ENCODE results near the gene TBL3.

Gene TBL3

GRCh38 chr16:1984347-1985225, 12.7 kb downstream of the TBL3 start:
- no peak for DNase-seq

DNA sequence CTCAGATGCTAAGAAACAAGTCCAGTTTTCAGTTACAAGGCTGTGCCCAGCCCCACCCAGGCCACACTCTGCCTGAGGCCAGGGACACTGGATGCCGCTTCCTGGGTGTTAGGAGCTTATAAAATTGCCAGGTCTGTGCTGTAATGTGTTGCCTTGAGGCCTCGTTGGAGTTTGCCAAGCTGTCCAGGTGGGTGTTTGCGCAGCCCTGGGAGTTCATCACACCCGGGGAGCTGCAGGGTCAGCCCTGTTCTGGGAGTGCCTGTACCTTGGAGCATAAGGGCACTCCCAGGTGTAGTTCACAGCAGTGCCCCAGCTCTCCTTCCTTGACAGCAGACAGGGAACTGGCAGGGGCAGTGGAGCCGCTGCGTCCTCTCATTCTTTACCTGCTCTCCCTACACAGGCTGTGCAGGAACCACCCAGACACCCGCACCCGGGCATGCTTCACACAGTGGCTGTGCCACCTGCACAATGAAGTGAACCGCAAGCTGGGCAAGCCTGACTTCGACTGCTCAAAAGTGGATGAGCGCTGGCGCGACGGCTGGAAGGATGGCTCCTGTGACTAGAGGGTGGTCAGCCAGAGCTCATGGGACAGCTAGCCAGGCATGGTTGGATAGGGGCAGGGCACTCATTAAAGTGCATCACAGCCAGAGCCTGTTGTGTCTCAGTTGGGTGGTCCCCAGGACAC, 13.8 kb downstream of the TBL3 start:
- no peak for DNase-seq

DNA sequence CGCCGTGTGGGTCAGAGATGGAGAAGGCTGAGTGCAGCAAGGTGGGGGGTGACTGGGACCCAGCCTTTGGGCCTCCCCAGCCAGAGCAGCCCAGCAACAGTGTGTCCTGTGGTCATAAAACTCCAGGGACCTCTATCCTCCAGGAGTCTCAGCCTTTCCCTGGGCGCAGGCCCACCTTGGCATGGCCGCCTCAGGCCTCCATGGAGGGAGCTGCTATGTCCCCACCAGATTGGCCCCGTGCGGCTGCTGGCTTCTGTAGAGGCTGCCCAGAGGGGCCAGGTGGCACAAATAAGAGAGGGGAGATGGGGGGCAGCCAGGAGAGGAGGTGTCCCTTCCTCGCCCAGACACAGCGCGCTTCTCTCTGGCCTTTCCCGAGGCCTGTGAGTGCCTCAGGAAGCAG, 15.3 kb downstream of the TBL3 start:
- no peak for DNase-seq

- no peak for DNase-seq
These were observed 17.6 kb downstream of the TBL3 start, which contains the start of gene SYNGR3 for GRCh38 chr16:1989209-1990100. SYNGR3 (plus strand) TSS chr16:1989970; CDS start chr16:1990103, 133 bp downstream.

- DNase-seq = no peak
These were observed 18.2 kb downstream of the TBL3 start for GRCh38 chr16:1990101-1990350.

DNA sequence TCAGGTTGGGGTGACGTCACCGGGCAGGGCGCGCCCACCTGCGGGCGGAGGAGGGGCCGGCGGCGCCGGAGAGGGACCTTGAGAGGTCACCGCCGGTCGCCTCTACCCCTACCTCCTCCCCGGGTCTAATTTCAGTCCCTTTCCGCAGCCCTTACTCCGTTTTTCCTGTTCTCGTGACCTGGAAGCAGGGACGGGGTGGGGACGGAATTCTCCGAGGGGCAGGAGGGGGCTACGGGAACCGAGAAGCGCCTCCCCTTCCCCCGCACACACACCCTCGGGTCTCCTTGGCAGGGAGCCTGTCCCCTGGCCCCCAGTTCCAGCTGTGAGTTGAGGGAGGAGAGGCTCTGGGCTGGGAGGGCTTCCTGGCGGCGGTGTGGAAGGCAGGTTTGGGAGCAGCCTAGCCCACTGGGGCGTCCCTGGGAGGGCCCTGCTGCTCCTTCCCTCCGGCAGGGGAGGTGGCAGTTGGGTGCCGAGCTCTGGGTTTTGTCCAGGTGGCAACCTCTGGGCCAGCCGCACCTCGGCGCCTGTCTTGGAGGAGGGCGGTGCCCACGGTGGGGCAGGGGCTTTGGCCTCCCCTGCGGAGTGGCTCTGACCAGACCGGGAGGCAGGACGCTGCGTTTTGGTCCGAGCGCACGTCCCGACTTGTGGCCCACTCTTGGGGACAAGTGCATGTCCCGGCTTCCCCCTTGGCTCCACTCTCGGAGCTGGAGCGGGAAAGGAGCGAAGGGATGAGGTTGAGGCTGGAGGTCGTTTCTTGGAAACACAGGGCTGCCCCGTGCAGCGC, 18.7 kb downstream of the TBL3 start:
- DNase-seq = no peak

- DNase-seq = peak in 1 of 2 donors; percentile 14
These were observed 19.3 kb downstream of the TBL3 start for GRCh38 chr16:1991135-1991551.

DNA sequence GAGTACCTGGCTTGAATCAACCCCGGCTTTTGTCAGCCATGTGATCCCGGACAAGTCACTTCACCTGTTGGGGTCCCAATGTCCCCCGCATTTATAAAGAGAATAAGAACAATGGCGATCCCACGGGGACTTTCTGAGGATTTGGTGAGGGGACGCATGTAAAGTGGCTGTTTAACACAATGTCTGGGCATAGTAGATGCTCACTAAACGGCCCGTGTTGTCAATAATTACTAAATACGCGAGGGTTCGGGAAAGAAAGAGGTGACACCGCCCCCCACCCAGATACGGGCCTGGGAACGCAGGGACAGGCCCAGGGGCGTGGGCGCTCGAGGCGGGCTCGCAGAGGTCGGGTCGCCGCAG, 19.7 kb downstream of the TBL3 start:
- DNase-seq = no peak

- DNase-seq = peak; percentile 93 to 99
These were observed 20.3 kb downstream of the TBL3 start for GRCh38 chr16:1991948-1992703.

- no peak for DNase-seq
These were observed 21.0 kb downstream of the TBL3 start for GRCh38 chr16:1992704-1993317.

GRCh38 chr16:1993731-1994131, 21.9 kb downstream of the TBL3 start:
- DNase-seq = peak; percentile 54 to 65

- no peak for DNase-seq
These were observed 25.9 kb downstream of the TBL3 start for GRCh38 chr16:1997494-1998359.

- no peak for DNase-seq
These were observed 26.5 kb downstream of the TBL3 start for GRCh38 chr16:1998360-1998835.

- no peak for DNase-seq
These were observed 27.3 kb downstream of the TBL3 start for GRCh38 chr16:1998852-1999801.

GRCh38 chr16:1999866-2000514, 28.1 kb downstream of the TBL3 start:
- no peak for DNase-seq

DNA sequence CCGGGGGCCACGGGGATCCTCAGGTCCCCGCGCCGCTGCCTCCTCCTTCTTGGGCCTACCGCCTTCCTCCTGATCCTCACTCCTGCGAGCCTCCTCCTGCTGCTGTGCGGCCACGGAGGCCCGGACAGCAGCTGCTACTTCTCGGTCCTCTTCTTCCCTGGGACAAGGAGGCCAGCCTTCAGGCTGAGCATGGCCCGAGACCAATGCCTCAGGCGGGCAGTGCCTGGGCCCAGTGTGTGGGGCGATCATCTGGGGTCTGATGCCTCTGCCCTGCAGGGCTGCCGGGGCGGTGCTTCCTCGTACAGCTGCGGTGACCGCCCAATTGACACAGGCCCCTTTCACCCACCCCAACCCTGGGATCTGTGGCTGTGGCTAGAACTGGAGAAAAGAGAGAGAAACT, 29.2 kb downstream of the TBL3 start:
- no peak for DNase-seq

GRCh38 chr16:2001456-2002355, 29.9 kb downstream of the TBL3 start:
- no peak for DNase-seq
